Endodermal cell (in vitro differentiated cells): ENCODE data around the gene ERMARD. TPM values are rescaled to one million over a fixed set of nuclear protein-coding genes. Genes with fewer than 3 reads are reported as not detected.

Experiments
- DNase-seq: peaks from one replicate; pipeline ENCODE4 v3.0.0-alpha.2; 2017
- H3K27ac ChIP-seq: 2 replicates; pipeline ENCODE4 v1.5.1; 2013; ENCODE audit warnings: mild to moderate bottlenecking, low read depth, low read length, moderate library complexity
- H3K27me3 ChIP-seq: 2 replicates; pipeline ENCODE4 v1.6.1; 2013; ENCODE audit warnings: mild to moderate bottlenecking, low read length, moderate library complexity; ENCODE audit not compliant: insufficient read depth, control insufficient read depth, poor library complexity, severe bottlenecking
- H3K36me3 ChIP-seq: 2 replicates; pipeline ENCODE4 v1.7.0; 2013; ENCODE audit warnings: mild to moderate bottlenecking, low read length, moderate library complexity; ENCODE audit not compliant: control insufficient read depth, insufficient read depth
- H3K4me1 ChIP-seq: one replicate; pipeline ENCODE4 v1.7.0; 2013; ENCODE audit warnings: low read length; ENCODE audit not compliant: control insufficient read depth, insufficient read depth
- H3K4me3 ChIP-seq: 2 replicates; pipeline ENCODE4 v1.5.1; 2013; ENCODE audit warnings: mild to moderate bottlenecking, low read length, moderate library complexity
- H3K9ac ChIP-seq: 2 replicates; pipeline ENCODE4 v1.6.1; 2013; ENCODE audit warnings: mild to moderate bottlenecking, low read length, moderate library complexity; ENCODE audit not compliant: poor library complexity, severe bottlenecking; ENCODE audit errors: extremely low read depth
- H3K9me3 ChIP-seq: 2 replicates; pipeline ENCODE4 v1.6.1; 2013; ENCODE audit warnings: mild to moderate bottlenecking, low read length, moderate library complexity; ENCODE audit not compliant: control insufficient read depth
- H3K27ac Mint-ChIP-seq: 2 replicates; pipeline ENCODE4 v1.8.0; 2020; ENCODE audit warnings: mixed read lengths
- H3K27me3 Mint-ChIP-seq: 2 replicates; pipeline ENCODE4 v1.8.0; 2021; ENCODE audit warnings: mild to moderate bottlenecking, mixed read lengths; ENCODE audit not compliant: insufficient read depth
- H3K36me3 Mint-ChIP-seq: 2 replicates; pipeline ENCODE4 v1.8.0; 2020; ENCODE audit warnings: low read depth, mixed read lengths
- H3K4me1 Mint-ChIP-seq: 2 replicates; pipeline ENCODE4 v1.8.0; 2020; ENCODE audit warnings: mixed read lengths
- H3K4me3 Mint-ChIP-seq: 2 replicates; pipeline ENCODE4 v1.8.0; 2020; ENCODE audit warnings: mild to moderate bottlenecking, moderate library complexity, mixed read lengths
- H3K9me3 Mint-ChIP-seq: 2 replicates; pipeline ENCODE4 v1.8.0; 2020; ENCODE audit warnings: mild to moderate bottlenecking, mixed read lengths
- WGBS, 2 experiments: methylation state at CpG; one replicate each; pipeline versions ENCODE4 v1.1.5 to v1.1.7; 2013; ENCODE audit warnings: missing lambda C conversion rate in 2 of 2, mixed read lengths in 1 of 2; ENCODE audit not compliant: insufficient coverage in 1 of 2, insufficient read length in 1 of 2; 5-methylcytosine and 5-hydroxymethylcytosine counted together
- total RNA-seq, 2 donors: library from RNA; stranded (reverse); fragmentation: NEBNext Ultra II Directional in 1 of 2; extraction: Animal tissue kit (Norgen Biotek cat#: 25700) in 1 of 2; gene quantifications; 2 replicates in 1 of 2; 3 replicates in 1 of 2; pipeline ENCODE4 v1.2.1, GENCODE V29; 2021
- TF ChIP-seq, protein P1 (sequence below): fragments of 200-600 bp; sonication (generic); conservative IDR thresholded peaks from 2 replicates; pipeline ENCODE4 v1.5.0; 2021; ENCODE audit warnings: antibody characterized with exemption, mild to moderate bottlenecking

Gene ERMARD
- total RNA-seq, 2 donors from 2014 or later: 14.4 to 24.2 TPM

DNA sequence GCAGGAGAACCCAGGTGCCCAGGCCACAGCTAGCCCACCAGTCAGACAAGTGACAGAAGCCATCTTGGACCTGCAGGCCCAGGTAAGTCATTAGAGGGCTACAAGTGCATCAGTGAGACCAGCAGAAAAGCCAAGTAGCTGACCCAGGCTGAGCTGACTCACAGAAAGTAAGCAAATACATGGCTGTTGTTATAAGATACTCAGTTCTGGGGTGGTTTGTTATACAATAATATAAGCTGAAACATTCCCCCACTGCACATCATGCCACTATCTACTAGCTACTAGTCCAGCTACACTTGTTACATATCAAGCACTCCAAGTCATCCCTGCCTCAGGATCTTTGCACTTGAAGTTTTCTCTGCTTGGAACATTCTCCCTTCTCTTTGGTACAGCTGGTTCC lies 10.1 kb upstream of the ERMARD start:
- Mint-ChIP-seq H3K9me3 (peaks cover 4% of the 10 kb centered on the region), H3K4me1 (peaks cover 2% of the 10 kb centered on the region), H3K27ac (no peak overlapping the region), H3K27me3 (peaks cover 5% of the 10 kb centered on the region), H3K36me3 (no peaks in the 10 kb centered on the region), H3K4me3 (no peak overlapping the region)
- Histone ChIP-seq H3K27me3 (no peaks in the 10 kb centered on the region), H3K27ac (no peak overlapping the region), H3K36me3 (no peaks in the 10 kb centered on the region), H3K9ac (no peak overlapping the region), H3K4me1 (no peaks in the 10 kb centered on the region), H3K4me3 (no peak overlapping the region), H3K9me3 (no peaks in the 10 kb centered on the region)
- TF ChIP-seq, protein P1, sequence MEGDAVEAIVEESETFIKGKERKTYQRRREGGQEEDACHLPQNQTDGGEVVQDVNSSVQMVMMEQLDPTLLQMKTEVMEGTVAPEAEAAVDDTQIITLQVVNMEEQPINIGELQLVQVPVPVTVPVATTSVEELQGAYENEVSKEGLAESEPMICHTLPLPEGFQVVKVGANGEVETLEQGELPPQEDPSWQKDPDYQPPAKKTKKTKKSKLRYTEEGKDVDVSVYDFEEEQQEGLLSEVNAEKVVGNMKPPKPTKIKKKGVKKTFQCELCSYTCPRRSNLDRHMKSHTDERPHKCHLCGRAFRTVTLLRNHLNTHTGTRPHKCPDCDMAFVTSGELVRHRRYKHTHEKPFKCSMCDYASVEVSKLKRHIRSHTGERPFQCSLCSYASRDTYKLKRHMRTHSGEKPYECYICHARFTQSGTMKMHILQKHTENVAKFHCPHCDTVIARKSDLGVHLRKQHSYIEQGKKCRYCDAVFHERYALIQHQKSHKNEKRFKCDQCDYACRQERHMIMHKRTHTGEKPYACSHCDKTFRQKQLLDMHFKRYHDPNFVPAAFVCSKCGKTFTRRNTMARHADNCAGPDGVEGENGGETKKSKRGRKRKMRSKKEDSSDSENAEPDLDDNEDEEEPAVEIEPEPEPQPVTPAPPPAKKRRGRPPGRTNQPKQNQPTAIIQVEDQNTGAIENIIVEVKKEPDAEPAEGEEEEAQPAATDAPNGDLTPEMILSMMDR: no peak
- no peak for DNase-seq

DNA sequence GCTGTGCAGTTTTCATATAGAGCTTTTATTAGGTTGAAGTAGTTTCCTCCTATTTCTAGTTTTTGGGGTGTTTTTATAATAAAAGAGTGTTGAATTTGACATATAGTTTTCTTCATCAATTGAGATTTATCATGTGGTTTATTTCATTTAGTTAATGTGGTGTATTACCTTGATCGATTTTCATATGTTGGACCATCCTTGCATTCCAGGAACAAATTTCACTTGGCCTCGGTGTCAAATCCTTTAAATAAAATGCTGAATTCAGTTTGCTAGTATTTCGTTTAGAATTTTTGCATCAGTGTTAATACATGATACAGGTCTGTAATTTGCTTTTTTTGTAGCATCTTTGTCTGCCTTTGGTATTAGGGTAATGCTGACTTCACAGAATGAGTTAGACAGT lies 6.0 kb upstream of the ERMARD start:
- 85 to 92% methylated on average over 3 of the region's 3 CpGs for WGBS, 2 experiments
- Histone ChIP-seq H3K4me1 (peaks cover 5% of the 10 kb centered on the region), H3K9me3 (no peaks in the 10 kb centered on the region), H3K9ac (no peak overlapping the region), H3K4me3 (no peak overlapping the region), H3K36me3 (no peaks in the 10 kb centered on the region), H3K27ac (no peak overlapping the region), H3K27me3 (no peaks in the 10 kb centered on the region)
- TF ChIP-seq, protein P1: no peak
- peaks cover 16% of the 10 kb centered on the region for H3K4me1 Mint-ChIP-seq
- H3K9me3 Mint-ChIP-seq: peaks cover 4% of the 10 kb centered on the region
- no peak for DNase-seq
- H3K27me3 Mint-ChIP-seq: peaks cover 5% of the 10 kb centered on the region
- no peak overlapping the region for H3K4me3 Mint-ChIP-seq
- no peak overlapping the region for H3K27ac Mint-ChIP-seq
- H3K36me3 Mint-ChIP-seq: peaks cover 6% of the 10 kb centered on the region

DNA sequence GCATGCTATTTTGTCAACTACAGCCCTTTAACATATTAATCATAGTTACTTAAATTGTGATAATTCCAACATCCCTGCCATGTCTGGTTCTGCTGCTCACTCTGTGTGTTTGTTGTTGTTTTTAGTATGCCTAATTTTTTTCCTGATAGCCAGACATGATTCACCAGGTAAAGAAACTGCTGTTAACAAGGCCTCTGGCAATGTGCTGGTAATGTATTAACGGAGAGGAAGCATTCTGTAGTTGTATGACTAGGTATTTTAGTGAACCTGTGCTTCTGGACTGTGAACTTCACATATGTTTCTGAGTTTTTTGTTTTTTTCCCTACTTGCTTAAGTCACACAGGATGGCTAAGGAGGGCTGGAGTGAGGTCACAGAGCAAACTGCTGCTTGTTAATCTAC lies 4.9 kb upstream of the ERMARD start:
- DNase-seq: no peak
- Histone ChIP-seq H3K4me3 (no peak overlapping the region), H3K9me3 (no peaks in the 10 kb centered on the region), H3K27me3 (no peaks in the 10 kb centered on the region), H3K36me3 (no peaks in the 10 kb centered on the region), H3K27ac (no peak overlapping the region), H3K9ac (no peak overlapping the region), H3K4me1 (peaks cover 5% of the 10 kb centered on the region)
- H3K36me3 Mint-ChIP-seq: peaks cover 6% of the 10 kb centered on the region
- H3K27ac Mint-ChIP-seq: no peak overlapping the region
- WGBS, 2 experiments: 90% methylated on average over 1 of the region's 1 CpG; no CpG with 5 or more reads in 1 of the 2 experiments
- TF ChIP-seq, protein P1: no peak
- peaks cover 17% of the 10 kb centered on the region for H3K4me1 Mint-ChIP-seq
- H3K9me3 Mint-ChIP-seq: peaks cover 4% of the 10 kb centered on the region
- no peak overlapping the region for H3K4me3 Mint-ChIP-seq
- H3K27me3 Mint-ChIP-seq: peaks cover 5% of the 10 kb centered on the region
